ENCODE results near the gene FLYWCH2.

The FLYWCH2 gene

GRCh38 chr16:2946649-2947048, 63.6 kb downstream of the FLYWCH2 start:
- DNase-seq = no peak
